Measurements from ENCODE around the gene LAMA3. TPM values are rescaled to one million over a fixed set of nuclear protein-coding genes. Genes with fewer than 3 reads are reported as not detected.

The LAMA3 gene
- total RNA-seq, 2 donors from 2014 or later: 30.1 to 34.2 TPM

- Histone ChIP-seq H3K9me3 (no peaks in the 10 kb centered on the region), H3K27ac (no peak overlapping the region), H3K36me3 (no peaks in the 10 kb centered on the region), H3K4me3 (no peak overlapping the region), H3K4me1 (ENCODE audit: control insufficient read depth in 1 of 2, low read depth in 2 of 2) (peaks cover 0 to 4% of the 10 kb centered on the region in 2 donors), H3K27me3 (replicated peaks; ENCODE audit: insufficient read depth) (no peaks in the 10 kb centered on the region)
- no peak for DNase-seq (ENCODE audit: low spot score)
- no peak for TF ChIP-seq CTCF (IDR thresholded peaks at IDR 0.05)
- no peak for ATAC-seq (ENCODE audit: insufficient number of reproducible peaks, low FRiP score, low read depth)
Measured at GRCh38 chr18:23724681-23725080, 35.4 kb downstream of the LAMA3 start.

GRCh38 chr18:23725351-23725750, 36.1 kb downstream of the LAMA3 start:
- TF ChIP-seq CTCF (IDR thresholded peaks at IDR 0.05): no peak
- H3K4me3 ChIP-seq: no peak overlapping the region
- no peaks in the 10 kb centered on the region for H3K27me3 ChIP-seq (replicated peaks; ENCODE audit: insufficient read depth)
- H3K27ac ChIP-seq: no peak overlapping the region
- no peaks in the 10 kb centered on the region for H3K4me1 ChIP-seq (ENCODE audit: control insufficient read depth in 1 of 2, low read depth in 2 of 2)
- H3K36me3 ChIP-seq: no peaks in the 10 kb centered on the region
- no peaks in the 10 kb centered on the region for H3K9me3 ChIP-seq
- DNase-seq (ENCODE audit: low spot score): no peak
- ATAC-seq (ENCODE audit: insufficient number of reproducible peaks, low FRiP score, low read depth): no peak

GRCh38 chr18:23725827-23726661, 36.8 kb downstream of the LAMA3 start:
- no peaks in the 10 kb centered on the region for H3K27me3 ChIP-seq (replicated peaks; ENCODE audit: insufficient read depth)
- TF ChIP-seq CTCF (IDR thresholded peaks at IDR 0.05): no peak
- no peak for DNase-seq (ENCODE audit: low spot score)
- H3K4me1 ChIP-seq (ENCODE audit: control insufficient read depth in 1 of 2, low read depth in 2 of 2): no peaks in the 10 kb centered on the region
- H3K4me3 ChIP-seq: no peak overlapping the region
- H3K9me3 ChIP-seq: no peaks in the 10 kb centered on the region
- no peak overlapping the region for H3K27ac ChIP-seq
- no peaks in the 10 kb centered on the region for H3K36me3 ChIP-seq
- no peak for ATAC-seq (ENCODE audit: insufficient number of reproducible peaks, low FRiP score, low read depth)

- no peaks in the 10 kb centered on the region for H3K27me3 ChIP-seq (replicated peaks; ENCODE audit: insufficient read depth)
- H3K9me3 ChIP-seq: no peaks in the 10 kb centered on the region
- no peak overlapping the region for H3K4me3 ChIP-seq
- no peaks in the 10 kb centered on the region for H3K4me1 ChIP-seq (ENCODE audit: control insufficient read depth in 1 of 2, low read depth in 2 of 2)
- ATAC-seq (ENCODE audit: insufficient number of reproducible peaks, low FRiP score, low read depth): no peak
- H3K27ac ChIP-seq: no peak overlapping the region
- no peak for DNase-seq (ENCODE audit: low spot score)
- no peaks in the 10 kb centered on the region for H3K36me3 ChIP-seq
- TF ChIP-seq CTCF (IDR thresholded peaks at IDR 0.05): no peak
Measured at GRCh38 chr18:23727707-23728493, 38.6 kb downstream of the LAMA3 start.

GRCh38 chr18:23730857-23731256, 41.6 kb downstream of the LAMA3 start:
- Histone ChIP-seq H3K9me3 (no peaks in the 10 kb centered on the region), H3K4me1 (ENCODE audit: control insufficient read depth in 1 of 2, low read depth in 2 of 2) (no peaks in the 10 kb centered on the region), H3K27me3 (replicated peaks; ENCODE audit: insufficient read depth) (no peaks in the 10 kb centered on the region), H3K4me3 (no peak overlapping the region), H3K27ac (no peak overlapping the region), H3K36me3 (no peaks in the 10 kb centered on the region)
- no peak for TF ChIP-seq CTCF (IDR thresholded peaks at IDR 0.05)
- ATAC-seq (ENCODE audit: insufficient number of reproducible peaks, low FRiP score, low read depth) (no peak), DNase-seq (ENCODE audit: low spot score) (no peak)
